Neuronal stem cell (in vitro differentiated cells): ENCODE data around the gene SLF2.

Experiments used
- DNase-seq: peaks from one replicate; pipeline ENCODE4 v3.0.0-alpha.2; 2013; ENCODE audit warnings: low spot score
- H2AFZ ChIP-seq: one replicate; pipeline ENCODE4 v1.6.1; 2013; ENCODE audit warnings: mild to moderate bottlenecking, low read length, inconsistent platforms
- H2AK5ac ChIP-seq: 2 replicates; pipeline ENCODE4 v1.6.1; 2013; ENCODE audit warnings: low read depth, mild to moderate bottlenecking, inconsistent platforms, low read length, moderate library complexity, mixed read lengths
- H2BK120ac ChIP-seq: 2 replicates; pipeline ENCODE4 v1.6.1; 2013; ENCODE audit warnings: low read depth, mild to moderate bottlenecking, inconsistent platforms, low read length, moderate library complexity, mixed read lengths
- H2BK12ac ChIP-seq: one replicate; pipeline ENCODE4 v1.6.1; 2013; ENCODE audit warnings: low read length, inconsistent platforms
- H2BK15ac ChIP-seq: 2 replicates; pipeline ENCODE4 v1.6.1; 2013; ENCODE audit warnings: mild to moderate bottlenecking, low read length, inconsistent platforms, mixed read lengths
- H2BK5ac ChIP-seq: one replicate; pipeline ENCODE4 v1.6.1; 2013; ENCODE audit warnings: inconsistent platforms, mild to moderate bottlenecking, low read length, moderate library complexity
- H3K14ac ChIP-seq: one replicate; pipeline ENCODE4 v1.6.1; 2013; ENCODE audit warnings: low read length, inconsistent platforms
- H3K18ac ChIP-seq: 2 replicates; pipeline ENCODE4 v1.6.1; 2013; ENCODE audit warnings: low read length, inconsistent platforms
- H3K23ac ChIP-seq: 2 replicates; pipeline ENCODE4 v1.6.1; 2013; ENCODE audit warnings: low read depth, mild to moderate bottlenecking, mixed read lengths, low read length, inconsistent platforms; ENCODE audit not compliant: poor library complexity
- H3K27ac ChIP-seq: replicated peaks from 3 replicates; pipeline ENCODE4 v1.5.1; 2013; ENCODE audit warnings: low read length, inconsistent platforms
- H3K27me3 ChIP-seq, 3 experiments: 2 replicates each; pipeline ENCODE4 v1.6.1; 2013; ENCODE audit warnings: low read length in 3 of 3, mild to moderate bottlenecking in 2 of 3, inconsistent platforms in 1 of 3, low read depth in 1 of 3, mixed read lengths in 1 of 3, moderate library complexity in 1 of 3; ENCODE audit not compliant: control insufficient read depth in 3 of 3, insufficient read depth in 3 of 3
- H3K36me3 ChIP-seq, 2 donors: replicated peaks in 1 of 2; 2 replicates each; pipeline ENCODE4 v1.6.1; 2013; ENCODE audit warnings: low read length in 2 of 2; ENCODE audit not compliant: control insufficient read depth in 2 of 2, insufficient read depth in 2 of 2
- H3K4ac ChIP-seq: 2 replicates; pipeline ENCODE4 v1.6.1; 2013; ENCODE audit warnings: inconsistent platforms, mild to moderate bottlenecking, low read length, moderate library complexity
- H3K4me1 ChIP-seq, 2 donors: 1 replicate in 1 of 2; 2 replicates in 1 of 2; pipeline ENCODE4 v1.6.1; 2013; ENCODE audit warnings: low read length in 2 of 2, low read depth in 1 of 2; ENCODE audit not compliant: control insufficient read depth in 2 of 2, insufficient read depth in 1 of 2
- H3K4me2 ChIP-seq: one replicate; pipeline ENCODE4 v1.6.1; 2013; ENCODE audit warnings: mild to moderate bottlenecking, low read length, inconsistent platforms; ENCODE audit not compliant: insufficient read depth, poor library complexity, severe bottlenecking
- H3K4me3 ChIP-seq, 2 donors: 2 replicates each; pipeline ENCODE4 v1.5.1; 2013; ENCODE audit warnings: low read length in 2 of 2, mild to moderate bottlenecking in 2 of 2, inconsistent platforms in 1 of 2, moderate library complexity in 1 of 2
- H3K79me1 ChIP-seq: one replicate; pipeline ENCODE4 v1.6.1; 2013; ENCODE audit warnings: low read depth, mild to moderate bottlenecking, inconsistent platforms, low read length, moderate library complexity
- H3K9ac ChIP-seq: one replicate; pipeline ENCODE4 v1.6.1; 2013; ENCODE audit warnings: mild to moderate bottlenecking, low read depth, low read length, inconsistent platforms; ENCODE audit not compliant: poor library complexity
- H3K9me3 ChIP-seq, 2 donors: replicated peaks in 1 of 2; 2 replicates each; pipeline versions ENCODE3 to v1.6.1; 2013; ENCODE audit warnings: low read length in 2 of 2, mild to moderate bottlenecking in 2 of 2, inconsistent platforms in 1 of 2, low read depth in 1 of 2, mixed read lengths in 1 of 2, moderate library complexity in 1 of 2; ENCODE audit not compliant: control insufficient read depth in 2 of 2, insufficient read depth in 1 of 2
- H4K8ac ChIP-seq: one replicate; pipeline ENCODE4 v1.6.1; 2013; ENCODE audit warnings: low read depth, mild to moderate bottlenecking, inconsistent platforms, low read length, moderate library complexity
- H4K91ac ChIP-seq: one replicate; pipeline ENCODE4 v1.6.1; 2013; ENCODE audit warnings: low read length, low read depth, mild to moderate bottlenecking, inconsistent platforms; ENCODE audit not compliant: poor library complexity
- WGBS, 2 donors: extraction: QIAGEN DNeasy Blood & Tissue Kit; methylation state at CpG; one replicate each; pipeline ENCODE4 v1.1.7; 2013; ENCODE audit warnings: missing lambda C conversion rate in 2 of 2, mixed read lengths in 1 of 2; ENCODE audit not compliant: insufficient read length in 2 of 2, insufficient replicate concordance in 1 of 2; ENCODE audit errors: extremely low coverage in 2 of 2; 5-methylcytosine and 5-hydroxymethylcytosine counted together

The SLF2 gene

GRCh38 chr10:100868382-100868781 lies 44.4 kb upstream of the SLF2 start:
- peaks cover 1 to 43% of the 10 kb centered on the region in 2 donors for H3K4me1 ChIP-seq
- DNase-seq = no peak
- peak overlapping the region; percentile 2 for H2AK5ac ChIP-seq
- H3K36me3 ChIP-seq = no peaks in the 10 kb centered on the region
- no peak overlapping the region for H3K4me2 ChIP-seq
- no peak overlapping the region for H3K9ac ChIP-seq
- peak overlapping the region; percentile 5 for H2BK12ac ChIP-seq
- no peak overlapping the region for H3K14ac ChIP-seq
- H3K18ac ChIP-seq = peak overlapping the region; percentile 53
- no peak overlapping the region for H2AFZ ChIP-seq
- H3K4me3 ChIP-seq = no peak overlapping the region
- no peak overlapping the region for H2BK15ac ChIP-seq
- H3K23ac ChIP-seq = no peak overlapping the region
- no peaks in the 10 kb centered on the region for H3K79me1 ChIP-seq
- H2BK5ac ChIP-seq = no peak overlapping the region
- no peak overlapping the region for H4K8ac ChIP-seq
- no peaks in the 10 kb centered on the region for H3K9me3 ChIP-seq
- H3K27ac ChIP-seq = no peak overlapping the region
- H4K91ac ChIP-seq = no peak overlapping the region
- no peak overlapping the region for H2BK120ac ChIP-seq
- H3K27me3 ChIP-seq = peaks cover 0 to 83% (median 17%) of the 10 kb centered on the region in 3 experiments
- WGBS, 2 donors = no CpG with 5 or more reads among the region's 3 CpGs
- no peak overlapping the region for H3K4ac ChIP-seq

GRCh38 chr10:100869399-100869798 lies 43.4 kb upstream of the SLF2 start:
- Histone ChIP-seq H2BK15ac (peak overlapping the region; percentile 14), H3K9ac (no peak overlapping the region), H3K36me3 (no peaks in the 10 kb centered on the region), H2AFZ (no peak overlapping the region), H3K27me3 (peaks cover 0 to 81% (median 13%) of the 10 kb centered on the region in 3 experiments), H3K14ac (no peak overlapping the region), H3K79me1 (no peaks in the 10 kb centered on the region), H2AK5ac (peak overlapping the region; percentile 2), H4K8ac (no peak overlapping the region), H3K9me3 (no peaks in the 10 kb centered on the region), H4K91ac (no peak overlapping the region), H3K4me2 (no peak overlapping the region), H3K18ac (no peak overlapping the region), H2BK120ac (no peak overlapping the region), H2BK5ac (no peak overlapping the region), H2BK12ac (no peak overlapping the region), H3K4me3 (no peak overlapping the region), H3K23ac (no peak overlapping the region), H3K27ac (no peak overlapping the region), H3K4ac (no peak overlapping the region), H3K4me1 (peaks cover 9 to 48% of the 10 kb centered on the region in 2 donors)
- WGBS, 2 donors = no CpG with 5 or more reads among the region's 4 CpGs
- no peak for DNase-seq

GRCh38 chr10:100872034-100872791 lies 40.5 kb upstream of the SLF2 start:
- H2AK5ac ChIP-seq = peak overlapping the region; percentile 96
- H2BK5ac ChIP-seq = peak overlapping the region; percentile 89
- H3K4ac ChIP-seq = no peak overlapping the region
- H2BK12ac ChIP-seq = no peak overlapping the region
- no peak overlapping the region for H3K4me3 ChIP-seq
- peak overlapping the region; percentile 61 for H2BK15ac ChIP-seq
- H3K9me3 ChIP-seq = no peaks in the 10 kb centered on the region
- peak overlapping the region; percentile 27 for H3K14ac ChIP-seq
- H4K91ac ChIP-seq = no peak overlapping the region
- H3K4me1 ChIP-seq = peaks cover 9 to 47% of the 10 kb centered on the region in 2 donors
- whole genome bisulfite sequencing, 2 donors = no CpG with 5 or more reads among the region's 11 CpGs
- H3K18ac ChIP-seq = peak overlapping the region; percentile 90
- no peak for DNase-seq
- no peak overlapping the region for H3K4me2 ChIP-seq
- H4K8ac ChIP-seq = no peak overlapping the region
- no peak overlapping the region for H3K23ac ChIP-seq
- no peak overlapping the region for H2BK120ac ChIP-seq
- H3K9ac ChIP-seq = no peak overlapping the region
- no peaks in the 10 kb centered on the region for H3K36me3 ChIP-seq
- peaks cover 0 to 76% (median 0%) of the 10 kb centered on the region in 3 experiments for H3K27me3 ChIP-seq
- H3K27ac ChIP-seq = no peak overlapping the region
- no peaks in the 10 kb centered on the region for H3K79me1 ChIP-seq
- H2AFZ ChIP-seq = no peak overlapping the region

- Histone ChIP-seq H3K4me3 (no peak overlapping the region), H4K91ac (peak overlapping the region; percentile 32), H4K8ac (no peak overlapping the region), H3K27me3 (peaks cover 0 to 72% (median 0%) of the 10 kb centered on the region in 3 experiments), H2BK120ac (peak overlapping the region; percentile 98), H3K27ac (peak overlapping the region; percentile 82), H3K4ac (peak overlapping the region; percentile 93), H2AK5ac (peak overlapping the region; percentile 96), H2BK15ac (peak overlapping the region; percentile 61), H2AFZ (peak overlapping the region; percentile 79), H3K9ac (no peak overlapping the region), H3K4me2 (peak overlapping the region; percentile 28), H3K23ac (no peak overlapping the region), H3K4me1 (peaks cover 10 to 48% of the 10 kb centered on the region in 2 donors), H3K79me1 (no peaks in the 10 kb centered on the region), H3K14ac (peak overlapping the region; percentile 23), H3K9me3 (no peaks in the 10 kb centered on the region), H2BK12ac (peak overlapping the region; percentile 78), H3K18ac (peak overlapping the region; percentile 90), H2BK5ac (peak overlapping the region; percentile 89), H3K36me3 (no peaks in the 10 kb centered on the region)
- WGBS, 2 donors = no CpG with 5 or more reads among the region's 7 CpGs
- no peak for DNase-seq
These were observed 39.5 kb upstream of the SLF2 start for GRCh38 chr10:100873146-100873826.
